Measurements from ENCODE around the gene IQSEC1.

DNA sequence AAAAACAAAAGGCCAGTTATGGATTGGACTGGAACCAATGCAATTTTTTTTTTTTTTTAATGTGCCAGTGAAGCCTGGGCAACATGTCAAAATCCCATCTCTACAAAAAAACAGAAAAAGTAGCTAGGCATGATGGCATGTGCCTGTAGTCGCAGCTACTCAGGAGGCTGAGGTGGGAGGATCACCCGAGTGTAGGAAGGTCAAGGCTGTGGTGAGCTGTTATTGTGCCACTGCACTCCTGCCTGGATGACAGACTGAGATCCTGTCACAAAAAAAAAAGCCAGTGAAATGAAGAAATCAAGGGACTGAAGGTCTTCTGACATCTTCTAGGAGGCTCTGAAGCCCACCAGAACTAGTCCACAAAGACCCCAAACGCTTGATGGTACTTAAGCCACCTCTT is 101.2 kb downstream of the IQSEC1 start:
- TF ChIP-seq, protein P1, sequence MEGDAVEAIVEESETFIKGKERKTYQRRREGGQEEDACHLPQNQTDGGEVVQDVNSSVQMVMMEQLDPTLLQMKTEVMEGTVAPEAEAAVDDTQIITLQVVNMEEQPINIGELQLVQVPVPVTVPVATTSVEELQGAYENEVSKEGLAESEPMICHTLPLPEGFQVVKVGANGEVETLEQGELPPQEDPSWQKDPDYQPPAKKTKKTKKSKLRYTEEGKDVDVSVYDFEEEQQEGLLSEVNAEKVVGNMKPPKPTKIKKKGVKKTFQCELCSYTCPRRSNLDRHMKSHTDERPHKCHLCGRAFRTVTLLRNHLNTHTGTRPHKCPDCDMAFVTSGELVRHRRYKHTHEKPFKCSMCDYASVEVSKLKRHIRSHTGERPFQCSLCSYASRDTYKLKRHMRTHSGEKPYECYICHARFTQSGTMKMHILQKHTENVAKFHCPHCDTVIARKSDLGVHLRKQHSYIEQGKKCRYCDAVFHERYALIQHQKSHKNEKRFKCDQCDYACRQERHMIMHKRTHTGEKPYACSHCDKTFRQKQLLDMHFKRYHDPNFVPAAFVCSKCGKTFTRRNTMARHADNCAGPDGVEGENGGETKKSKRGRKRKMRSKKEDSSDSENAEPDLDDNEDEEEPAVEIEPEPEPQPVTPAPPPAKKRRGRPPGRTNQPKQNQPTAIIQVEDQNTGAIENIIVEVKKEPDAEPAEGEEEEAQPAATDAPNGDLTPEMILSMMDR (conservative IDR thresholded peaks at IDR 0.05; ENCODE audit: low read depth, low read length) = no peak
- no peak for TF ChIP-seq EZH2 (IDR thresholded peaks at IDR 0.05; ENCODE audit: borderline replicate concordance, low read depth, low read length, poor library complexity, severe bottlenecking)

Measured in A673 (cell line).